BLaER1 (cell line): ENCODE measurements around the gene LACTB.
A peak's percentile ranks its signal among the peaks of the same experiment; 100 is the strongest.

Source experiments
- H3K27ac ChIP-seq: shearing (Covaris generic); formaldehyde crosslinking; 2 replicates; pipeline ENCODE4 v1.8.1; 2022
- H3K27me3 ChIP-seq: shearing (Covaris generic); formaldehyde crosslinking; 2 replicates; pipeline ENCODE4 v1.8.1; 2022
- H3K36me3 ChIP-seq: shearing (Covaris generic); formaldehyde crosslinking; 2 replicates; pipeline ENCODE4 v1.8.1; 2022
- H3K4me1 ChIP-seq: shearing (Covaris generic); formaldehyde crosslinking; 2 replicates; pipeline ENCODE4 v1.8.1; 2022
- H3K4me2 ChIP-seq: shearing (Covaris generic); formaldehyde crosslinking; 2 replicates; pipeline ENCODE4 v1.8.1; 2022
- H3K4me3 ChIP-seq: shearing (Covaris generic); formaldehyde crosslinking; 2 replicates; pipeline ENCODE4 v1.8.1; 2022
- H3K9ac ChIP-seq: shearing (Covaris generic); formaldehyde crosslinking; 2 replicates; pipeline ENCODE4 v1.8.1; 2022
- H3K9me3 ChIP-seq: shearing (Covaris generic); formaldehyde crosslinking; 2 replicates; pipeline ENCODE4 v1.8.1; 2022
- H4K20me1 ChIP-seq: shearing (Covaris generic); formaldehyde crosslinking; 2 replicates; pipeline ENCODE4 v1.8.1; 2022
- Cebpa-rat ChIP-seq: shearing (Covaris generic); IDR thresholded peaks from 2 replicates; pipeline ENCODE4 v1.8.1; 2022

LACTB gene

GRCh38 chr15:63145426-63145825, 23.8 kb downstream of the LACTB start:
- H4K20me1 ChIP-seq, result no peaks in the 10 kb centered on the region
- TF ChIP-seq Cebpa-rat, result no peak
- H3K27ac ChIP-seq, result no peak overlapping the region
- H3K9me3 ChIP-seq, result peaks cover 12% of the 10 kb centered on the region
- H3K4me3 ChIP-seq, result no peak overlapping the region
- H3K4me2 ChIP-seq, result no peak overlapping the region
- H3K27me3 ChIP-seq, result no peaks in the 10 kb centered on the region
- no peak overlapping the region for H3K9ac ChIP-seq
- no peaks in the 10 kb centered on the region for H3K4me1 ChIP-seq
- H3K36me3 ChIP-seq, result peaks cover 49% of the 10 kb centered on the region

DNA sequence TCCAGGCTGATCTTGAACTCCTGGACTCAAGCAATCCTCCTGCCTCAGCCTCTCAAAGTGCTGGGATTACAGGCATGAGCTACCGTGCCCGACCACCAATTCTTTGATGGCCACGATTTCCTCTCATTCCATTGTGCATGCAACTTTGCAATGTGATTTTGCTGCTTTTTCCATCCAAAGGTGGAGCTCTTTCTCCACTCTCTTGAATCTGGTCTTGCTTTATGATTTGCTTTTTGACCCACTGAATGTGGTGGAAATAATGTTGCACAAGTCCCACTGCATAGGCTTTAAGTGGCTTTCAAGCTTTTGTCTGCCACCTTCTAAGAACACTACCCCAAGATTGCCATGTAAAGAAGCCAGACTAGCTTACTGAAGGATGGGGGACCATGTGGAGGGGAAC, 25.0 kb downstream of the LACTB start:
- no peak overlapping the region for H3K27ac ChIP-seq
- H3K36me3 ChIP-seq, result peaks cover 60% of the 10 kb centered on the region
- no peak for TF ChIP-seq Cebpa-rat
- H3K4me1 ChIP-seq, result no peaks in the 10 kb centered on the region
- H3K4me3 ChIP-seq, result no peak overlapping the region
- no peaks in the 10 kb centered on the region for H3K27me3 ChIP-seq
- H3K4me2 ChIP-seq, result no peak overlapping the region
- no peaks in the 10 kb centered on the region for H4K20me1 ChIP-seq
- H3K9ac ChIP-seq, result no peak overlapping the region
- peaks cover 12% of the 10 kb centered on the region for H3K9me3 ChIP-seq

DNA sequence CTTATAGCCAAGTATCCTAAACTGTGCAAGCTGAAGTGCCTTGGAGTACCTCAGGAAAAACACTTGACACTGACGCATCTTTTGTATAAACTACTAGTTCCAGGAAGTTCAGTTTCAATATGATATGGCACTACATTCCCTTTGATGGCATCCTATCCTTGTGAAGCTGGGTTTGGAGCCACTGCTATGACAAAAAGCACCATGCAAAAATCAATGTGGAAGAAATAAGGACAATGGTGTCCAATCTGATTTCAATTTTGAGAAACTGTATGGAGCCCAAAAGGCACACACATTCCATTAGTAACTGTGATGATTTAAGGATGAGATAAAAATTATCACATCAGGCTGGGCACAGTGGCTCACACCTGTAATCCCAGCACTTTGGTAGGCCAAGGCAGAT, 30.0 kb downstream of the LACTB start:
- H3K4me3 ChIP-seq, result no peak overlapping the region
- H3K4me2 ChIP-seq, result no peak overlapping the region
- no peak overlapping the region for H3K27ac ChIP-seq
- H3K36me3 ChIP-seq, result peaks cover 70% of the 10 kb centered on the region
- no peak for TF ChIP-seq Cebpa-rat
- H4K20me1 ChIP-seq, result peaks cover 9% of the 10 kb centered on the region; the same call in 1 of the 2 replicates
- H3K9me3 ChIP-seq, result peaks cover 12% of the 10 kb centered on the region
- no peak overlapping the region for H3K9ac ChIP-seq
- peaks cover 14% of the 10 kb centered on the region for H3K4me1 ChIP-seq
- H3K27me3 ChIP-seq, result no peaks in the 10 kb centered on the region

- Histone ChIP-seq H3K4me3 (peak overlapping the region; percentile 95), H3K36me3 (peaks cover 39% of the 10 kb centered on the region), H3K9ac (peak overlapping the region; percentile 92), H3K27ac (no peak overlapping the region), H3K27me3 (no peaks in the 10 kb centered on the region), H3K4me1 (peaks cover 24% of the 10 kb centered on the region), H3K9me3 (no peaks in the 10 kb centered on the region), H4K20me1 (peaks cover 9% of the 10 kb centered on the region; the same call in 1 of the 2 replicates), H3K4me2 (peak overlapping the region; percentile 88)
- no peak for TF ChIP-seq Cebpa-rat
These were observed 33.8 kb downstream of the LACTB start for GRCh38 chr15:63155486-63155885.

GRCh38 chr15:63156086-63156710, 34.5 kb downstream of the LACTB start:
- TF ChIP-seq Cebpa-rat, result no peak
- H3K9ac ChIP-seq, result peak overlapping the region; percentile 92
- no peaks in the 10 kb centered on the region for H3K9me3 ChIP-seq
- peaks cover 9% of the 10 kb centered on the region; the same call in 1 of the 2 replicates for H4K20me1 ChIP-seq
- H3K4me3 ChIP-seq, result peak overlapping the region; percentile 95
- peaks cover 33% of the 10 kb centered on the region for H3K36me3 ChIP-seq
- peak overlapping the region; percentile 88 for H3K4me2 ChIP-seq
- no peaks in the 10 kb centered on the region for H3K27me3 ChIP-seq
- peak overlapping the region; percentile 93 for H3K27ac ChIP-seq
- peaks cover 25% of the 10 kb centered on the region for H3K4me1 ChIP-seq

DNA sequence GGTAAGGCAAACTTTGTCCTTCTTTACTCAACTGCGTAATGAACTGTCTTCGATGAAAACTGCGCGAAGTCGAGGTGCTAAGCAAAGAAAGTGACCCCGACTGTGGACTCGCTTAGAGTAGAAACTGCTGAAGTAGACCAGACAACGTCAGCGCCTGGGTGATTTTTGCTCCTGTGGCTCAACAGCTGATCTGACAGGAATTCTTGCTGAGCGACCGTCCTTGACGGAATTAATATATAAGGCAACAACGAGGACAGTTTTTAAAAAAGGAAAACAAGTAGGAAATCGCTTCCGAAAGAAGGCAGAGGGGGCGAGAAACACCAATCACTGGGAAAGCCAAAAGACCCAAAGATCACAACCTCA, 35.1 kb downstream of the LACTB start:
- Histone ChIP-seq H3K27me3 (no peaks in the 10 kb centered on the region), H3K4me3 (peak overlapping the region; percentile 95), H4K20me1 (peaks cover 9% of the 10 kb centered on the region; the same call in 1 of the 2 replicates), H3K36me3 (peaks cover 28% of the 10 kb centered on the region), H3K4me2 (peak overlapping the region; percentile 88), H3K9me3 (no peaks in the 10 kb centered on the region), H3K27ac (peak overlapping the region; percentile 93), H3K9ac (peak overlapping the region; percentile 92), H3K4me1 (peaks cover 30% of the 10 kb centered on the region)
- no peak for TF ChIP-seq Cebpa-rat

DNA sequence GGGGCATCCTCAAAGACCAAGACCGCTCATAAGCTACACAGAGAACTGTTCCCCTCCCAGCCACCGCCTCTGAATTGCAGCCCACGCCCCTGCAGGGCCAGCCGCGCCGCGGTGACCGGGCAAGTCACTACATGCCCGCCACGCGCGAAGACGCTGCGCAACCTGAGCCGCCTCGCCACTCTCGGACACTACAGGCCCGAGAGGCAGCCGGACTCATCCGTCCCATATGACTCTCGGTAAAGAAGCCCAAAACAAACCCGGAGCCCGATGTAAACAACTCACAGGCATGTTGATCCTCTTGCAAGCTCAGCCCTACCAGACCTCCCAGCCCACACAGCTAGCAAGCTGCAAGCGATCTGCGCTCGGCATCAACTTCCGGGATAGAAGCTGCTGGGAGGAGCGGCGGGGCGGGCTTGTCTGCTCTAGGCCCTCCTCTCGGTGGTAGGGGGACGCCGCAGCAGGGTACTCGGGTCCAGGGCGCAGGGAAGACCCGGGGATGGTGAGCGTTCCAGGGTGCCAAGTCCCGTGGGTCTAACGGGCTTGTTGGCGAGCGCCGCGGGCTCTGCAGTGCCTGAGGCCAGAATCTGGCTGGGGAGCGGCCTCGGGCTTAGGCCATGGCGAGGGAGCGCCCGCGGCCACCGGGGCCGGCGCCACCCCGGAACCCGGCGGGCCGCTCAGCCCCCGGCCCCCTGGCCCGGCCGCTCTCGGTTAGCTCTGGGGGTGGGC, 35.6 kb downstream of the LACTB start, which contains the start of gene RPS27L:
Gene RPS27L, minus strand, starts transcription at position 360 of the 726 bp plus-strand sequence. Its CDS starts 72 bp downstream, at position 288.
- no peaks in the 10 kb centered on the region for H3K9me3 ChIP-seq
- peak within 1 kb of the TSS; percentile 92 for H3K9ac ChIP-seq
- peak within 1 kb of the TSS; percentile 89 for H3K4me2 ChIP-seq
- peaks cover 9% of the 10 kb centered on the region; the same call in 1 of the 2 replicates for H4K20me1 ChIP-seq
- peaks cover 36% of the 10 kb centered on the region for H3K4me1 ChIP-seq
- H3K27me3 ChIP-seq, result no peaks in the 10 kb centered on the region
- no peak for TF ChIP-seq Cebpa-rat
- peaks cover 22% of the 10 kb centered on the region for H3K36me3 ChIP-seq
- peak within 1 kb of the TSS; percentile 93 for H3K27ac ChIP-seq
- H3K4me3 ChIP-seq, result peak within 1 kb of the TSS; percentile 95

- Histone ChIP-seq H3K4me2 (peak overlapping the region; percentile 89), H3K4me1 (peaks cover 42% of the 10 kb centered on the region), H3K9me3 (no peaks in the 10 kb centered on the region), H3K27me3 (no peaks in the 10 kb centered on the region), H4K20me1 (peaks cover 7% of the 10 kb centered on the region; the same call in 1 of the 2 replicates), H3K27ac (peak overlapping the region; percentile 93), H3K4me3 (peak overlapping the region; percentile 95), H3K36me3 (peaks cover 15% of the 10 kb centered on the region), H3K9ac (peak overlapping the region; percentile 92)
- no peak for TF ChIP-seq Cebpa-rat
These were observed 36.3 kb downstream of the LACTB start for GRCh38 chr15:63157891-63158431.

GRCh38 chr15:63160638-63161037, 39.0 kb downstream of the LACTB start:
- Histone ChIP-seq H4K20me1 (no peaks in the 10 kb centered on the region; the same call in 1 of the 2 replicates), H3K27me3 (no peaks in the 10 kb centered on the region), H3K9ac (no peak overlapping the region), H3K4me2 (no peak overlapping the region), H3K4me3 (no peak overlapping the region), H3K36me3 (no peaks in the 10 kb centered on the region), H3K27ac (no peak overlapping the region), H3K4me1 (peaks cover 40% of the 10 kb centered on the region), H3K9me3 (no peaks in the 10 kb centered on the region)
- TF ChIP-seq Cebpa-rat, result no peak

DNA sequence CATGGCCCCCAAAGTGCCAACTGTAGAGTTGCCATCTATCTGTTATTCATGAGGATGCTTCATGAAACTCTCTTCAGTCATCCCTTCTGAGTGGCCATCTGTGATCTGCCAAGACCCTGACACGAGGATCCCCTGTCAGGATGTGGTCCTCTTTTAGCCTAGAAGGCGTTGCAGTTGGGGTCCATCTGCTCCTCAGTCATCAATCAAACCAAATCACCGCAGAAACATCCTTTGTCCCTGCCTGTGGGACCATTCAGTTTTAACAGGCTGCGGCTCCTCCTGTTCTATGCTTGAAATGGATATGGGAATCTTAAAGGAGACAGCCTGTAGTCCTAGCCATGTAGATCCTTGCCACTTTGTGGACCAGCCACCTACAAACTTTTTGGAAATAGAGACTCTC, 41.6 kb downstream of the LACTB start:
- no peak for TF ChIP-seq Cebpa-rat
- Histone ChIP-seq H3K4me3 (no peak overlapping the region), H3K27me3 (no peaks in the 10 kb centered on the region), H3K27ac (no peak overlapping the region), H3K4me1 (peaks cover 31% of the 10 kb centered on the region), H3K36me3 (no peaks in the 10 kb centered on the region), H3K9me3 (no peaks in the 10 kb centered on the region), H3K4me2 (peak overlapping the region; percentile 45), H3K9ac (no peak overlapping the region), H4K20me1 (no peaks in the 10 kb centered on the region)
